AG08395 (cell line): ENCODE data around the gene TENM4.
"Not testable (repeated sequence)": the region's sequence is repeated elsewhere in the genome, so short reads cannot be mapped to it uniquely, and the experiment has no call there.

ENCODE experiments used
- DNase-seq: peaks from one replicate; pipeline ENCODE4 v3.0.0; 2012; ENCODE audit warnings: mixed read lengths, low spot score

The TENM4 gene

DNA sequence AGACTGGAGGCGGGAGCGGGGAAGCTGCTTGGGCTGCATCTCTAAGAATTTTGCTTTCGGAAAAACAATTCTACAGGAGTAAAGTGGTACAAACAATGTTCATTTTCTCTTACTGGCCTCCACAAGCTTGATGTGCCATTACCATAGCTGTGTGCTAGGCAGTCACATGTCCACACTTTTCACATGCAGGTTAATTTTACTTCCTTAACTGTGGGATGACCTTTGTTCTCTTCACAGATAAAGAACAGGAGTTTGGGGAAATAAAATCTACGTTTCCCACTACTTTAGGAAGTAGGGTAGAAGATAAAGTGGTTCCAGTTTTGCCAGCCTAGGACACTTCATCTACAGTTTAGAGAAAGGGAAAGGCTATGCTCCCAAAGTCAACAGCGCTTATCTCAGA lies 539.0 kb downstream of the TENM4 start:
- no peak for DNase-seq

DNA sequence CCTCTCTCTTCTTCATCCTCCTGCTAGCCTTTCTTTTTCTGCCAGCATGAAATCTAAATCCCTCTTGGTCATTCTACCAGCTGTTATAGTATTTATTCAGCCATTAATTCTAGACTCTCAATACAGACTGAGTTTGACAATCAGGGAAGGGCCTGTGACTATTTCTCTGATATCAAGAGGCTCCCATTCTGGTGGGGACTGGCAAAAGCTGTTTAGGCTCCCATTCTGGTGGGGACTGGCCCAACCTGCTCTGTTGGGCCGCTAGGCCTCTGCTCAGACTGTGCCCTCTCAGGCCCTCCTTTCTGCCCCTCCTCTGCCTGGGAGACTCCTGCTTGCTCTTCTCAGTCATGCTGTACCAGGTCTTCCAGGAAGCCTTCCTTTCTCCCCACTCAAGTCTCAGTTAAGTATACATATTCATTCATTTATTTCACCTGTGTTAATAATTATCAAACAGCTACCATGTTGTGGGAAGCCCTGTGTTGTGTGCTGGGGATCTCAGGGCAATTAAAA lies 542.5 kb downstream of the TENM4 start:
- DNase-seq, result no peak

- DNase-seq, result no peak
These were observed 546.8 kb downstream of the TENM4 start for GRCh38 chr11:78893996-78894395.

DNA sequence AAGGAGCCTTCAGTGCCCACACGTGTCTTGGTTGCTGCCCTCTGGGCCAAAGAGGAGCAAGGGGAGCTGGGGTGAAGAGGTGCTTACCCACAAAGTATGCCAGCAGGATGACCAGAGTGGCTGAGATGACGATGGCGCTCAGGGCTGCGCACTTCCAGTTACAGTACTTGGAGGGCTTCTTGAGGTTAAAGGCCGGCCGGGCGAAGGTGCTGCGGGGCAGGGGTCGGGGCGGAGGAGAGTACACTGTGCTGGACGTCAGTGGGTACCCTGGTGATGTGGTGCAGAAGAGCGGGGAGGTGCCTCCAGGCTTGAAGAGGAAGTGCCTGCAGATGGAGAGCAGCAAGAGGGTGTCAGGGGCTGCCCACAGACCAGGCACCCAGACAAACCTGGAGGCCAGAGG lies 551.1 kb downstream of the TENM4 start:
- DNase-seq, result no peak

GRCh38 chr11:78886616-78887015 lies 554.2 kb downstream of the TENM4 start:
- no peak for DNase-seq

DNA sequence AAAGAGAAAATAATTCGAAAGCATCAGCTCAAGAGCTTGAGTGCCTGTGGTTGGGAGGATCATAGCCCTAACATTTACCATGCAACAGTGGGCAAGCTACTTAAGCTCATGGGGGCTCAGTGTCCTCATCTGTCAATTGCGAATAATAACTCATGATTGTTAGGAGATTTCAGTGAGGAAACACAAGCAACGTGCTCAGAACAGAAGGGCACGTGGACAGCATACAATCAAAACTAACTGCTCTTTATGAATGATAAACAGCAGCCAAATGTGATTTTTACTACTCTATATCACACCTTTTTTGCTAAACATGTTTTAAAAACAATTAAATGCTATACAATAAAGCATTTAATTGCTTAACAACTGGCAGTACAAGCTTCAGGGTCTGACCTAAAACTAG lies 556.1 kb downstream of the TENM4 start:
- no peak for DNase-seq

GRCh38 chr11:78883506-78883905 lies 557.3 kb downstream of the TENM4 start:
- no peak for DNase-seq

GRCh38 chr11:78879094-78879980 lies 561.5 kb downstream of the TENM4 start:
- DNase-seq, result not testable (repeated sequence)

- no peak for DNase-seq
These were observed 562.2 kb downstream of the TENM4 start for GRCh38 chr11:78878631-78879030.

- no peak for DNase-seq
These were observed 564.2 kb downstream of the TENM4 start for GRCh38 chr11:78876676-78877075.

DNA sequence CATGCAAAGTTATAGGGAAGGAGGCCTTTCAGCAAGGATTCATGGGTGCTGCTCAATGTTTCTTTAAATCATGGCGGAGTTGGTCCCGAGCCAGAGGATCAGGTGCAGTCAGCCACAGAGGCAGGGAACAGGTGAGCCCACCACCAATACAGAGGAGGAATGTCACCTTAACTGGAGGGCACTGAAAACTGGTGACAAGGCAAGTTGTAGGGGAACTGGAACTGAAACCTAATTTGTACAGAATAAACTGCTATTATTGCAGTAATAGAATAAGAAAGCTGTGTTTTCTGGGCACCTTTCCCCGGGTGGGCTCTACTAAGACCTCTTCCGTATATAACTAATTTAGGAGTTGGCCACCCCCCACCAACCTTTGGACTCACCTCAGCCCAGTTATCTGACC lies 570.2 kb downstream of the TENM4 start:
- DNase-seq, result no peak

GRCh38 chr11:78869293-78869692 lies 571.5 kb downstream of the TENM4 start:
- no peak for DNase-seq

GRCh38 chr11:78868563-78868962 lies 572.3 kb downstream of the TENM4 start:
- DNase-seq, result no peak

DNA sequence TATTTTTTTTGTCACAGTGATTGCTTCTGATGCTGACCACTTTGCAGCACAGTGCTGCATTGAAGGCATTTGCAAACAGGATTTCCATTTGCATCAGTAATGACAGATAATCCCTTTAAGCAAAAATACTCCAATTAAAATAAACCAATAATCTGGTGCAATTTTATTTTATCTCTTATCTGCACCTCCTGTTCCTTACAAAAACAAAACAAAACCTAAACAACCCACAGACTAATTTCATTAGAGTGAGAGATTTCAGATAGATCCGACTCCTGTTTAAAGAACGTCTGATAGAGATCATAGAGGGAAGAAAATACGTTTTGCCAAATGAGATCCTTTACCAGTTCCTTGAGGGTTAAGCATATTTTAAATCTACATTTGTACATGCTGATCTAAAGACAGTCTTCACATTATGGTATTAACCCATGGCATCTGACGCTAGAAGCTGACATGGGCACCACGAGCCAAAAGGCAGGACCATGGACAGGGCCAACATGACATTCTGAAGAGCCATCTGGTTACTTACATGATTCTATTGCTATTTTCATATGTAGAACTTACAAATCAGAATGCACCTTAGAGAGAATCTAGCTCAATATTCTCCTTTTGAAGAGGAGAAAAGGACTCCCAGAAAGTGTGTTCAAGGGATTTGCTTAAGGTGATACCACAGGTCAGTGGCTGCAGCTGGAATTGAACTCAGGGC lies 580.0 kb downstream of the TENM4 start:
- DNase-seq, result no peak

DNA sequence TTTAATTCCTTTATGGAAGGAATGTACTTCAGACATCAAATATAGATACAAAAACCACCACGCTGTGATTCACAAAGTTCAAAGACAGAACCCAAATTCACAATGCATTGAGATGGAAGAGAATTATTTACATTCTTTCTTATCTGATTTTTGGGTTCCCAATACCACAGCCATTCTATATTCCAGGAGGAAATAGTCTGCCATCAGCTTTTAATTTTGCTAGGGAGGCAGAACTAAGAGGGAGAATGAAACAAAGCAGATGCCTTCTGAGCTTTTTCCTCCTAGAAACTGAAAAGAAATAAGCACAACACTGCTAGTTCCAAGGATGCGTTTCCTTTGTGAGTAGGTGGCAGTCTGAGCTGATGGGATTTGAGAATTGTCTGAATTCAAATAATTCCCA lies 583.1 kb downstream of the TENM4 start:
- no peak for DNase-seq

DNA sequence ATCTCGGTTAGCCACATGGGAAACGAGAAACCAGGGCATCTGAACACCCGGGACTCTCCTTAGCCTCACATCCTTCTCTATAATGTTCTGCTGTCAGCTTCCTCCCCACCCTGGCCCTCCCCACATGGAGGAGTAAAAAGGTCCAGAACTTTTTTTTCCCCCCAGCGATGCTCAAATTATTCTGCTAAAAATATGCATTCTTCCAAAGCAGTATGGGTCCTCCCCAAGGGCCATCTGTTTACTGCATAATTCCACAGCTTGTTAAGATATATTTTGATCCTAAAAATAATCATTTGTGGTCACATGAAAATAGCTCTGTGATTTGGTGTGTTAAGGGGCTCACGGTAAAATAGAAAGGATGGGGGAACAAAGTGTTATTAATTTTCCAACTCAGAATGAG lies 584.6 kb downstream of the TENM4 start:
- no peak for DNase-seq

- DNase-seq, result no peak
These were observed 585.7 kb downstream of the TENM4 start for GRCh38 chr11:78855116-78855515.

- no peak for DNase-seq
These were observed 587.3 kb downstream of the TENM4 start for GRCh38 chr11:78853521-78853920.

- DNase-seq, result no peak
These were observed 588.8 kb downstream of the TENM4 start for GRCh38 chr11:78851878-78852586.

DNA sequence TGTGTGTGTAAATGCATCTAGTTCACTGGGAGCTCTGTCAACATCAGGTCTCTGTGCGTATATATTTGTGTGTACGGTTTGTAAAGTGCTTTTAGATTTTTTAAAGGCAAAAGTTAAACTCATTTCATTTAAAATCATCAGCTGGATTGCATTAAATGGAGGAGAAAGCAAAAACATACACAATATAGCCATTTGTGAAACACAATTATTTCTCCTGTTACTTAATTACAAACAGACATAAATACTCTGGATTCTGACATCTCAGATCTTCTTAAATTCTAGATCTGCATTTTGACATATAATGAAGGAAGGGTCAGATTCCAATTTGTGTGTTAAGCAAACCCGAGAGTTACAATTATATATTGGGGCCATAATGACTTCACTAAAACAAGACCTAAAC lies 590.8 kb downstream of the TENM4 start:
- DNase-seq, result no peak

DNA sequence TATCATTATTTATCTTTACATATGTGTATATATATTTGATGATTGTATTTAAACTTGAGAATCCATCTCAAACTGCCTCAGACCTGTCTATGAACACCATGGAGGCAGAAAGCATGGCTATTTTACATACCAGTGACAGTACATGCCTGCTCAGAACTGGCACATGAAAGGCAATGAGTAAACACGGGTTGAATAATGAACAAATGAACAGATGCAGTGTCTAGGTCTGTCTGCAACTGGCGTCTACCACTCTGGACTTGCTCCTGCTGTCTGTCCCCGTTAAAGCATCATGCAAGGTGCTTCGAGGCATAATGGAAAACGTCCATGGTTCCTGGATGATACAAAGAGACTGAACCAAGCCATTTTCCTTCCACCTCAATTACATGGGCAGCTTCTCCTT lies 594.6 kb downstream of the TENM4 start:
- DNase-seq, result no peak

DNA sequence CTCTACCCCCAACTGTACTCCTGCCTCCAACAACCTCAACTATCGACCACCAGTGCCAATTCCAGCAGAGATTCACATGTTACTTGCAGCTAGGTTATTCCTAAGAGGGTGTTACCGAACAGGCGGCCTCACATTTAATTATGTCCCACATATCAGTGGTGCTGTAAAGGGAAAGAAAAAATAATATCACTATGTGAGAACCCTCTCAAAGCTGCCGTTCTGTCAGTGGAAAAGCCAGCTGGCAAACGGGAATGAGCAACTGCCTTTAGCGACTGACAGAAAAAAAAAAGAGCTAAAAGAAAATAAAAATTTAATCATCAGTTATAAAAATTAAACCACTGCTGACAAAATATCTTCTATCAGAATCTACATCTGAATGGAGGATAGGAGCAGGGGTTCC lies 595.3 kb downstream of the TENM4 start:
- no peak for DNase-seq
